Inferior parietal cortex (tissue), 1 donor: ENCODE data around the gene ARHGEF9.
"Not testable (repeated sequence)": the region's sequence is repeated elsewhere in the genome, so short reads cannot be mapped to it uniquely, and the experiment has no call there.

ENCODE experiments used
- DNase-seq: peaks from one replicate; pipeline ENCODE4 v3.0.0-alpha.2; 2016; ENCODE audit errors: extremely low spot score

ARHGEF9 gene

DNA sequence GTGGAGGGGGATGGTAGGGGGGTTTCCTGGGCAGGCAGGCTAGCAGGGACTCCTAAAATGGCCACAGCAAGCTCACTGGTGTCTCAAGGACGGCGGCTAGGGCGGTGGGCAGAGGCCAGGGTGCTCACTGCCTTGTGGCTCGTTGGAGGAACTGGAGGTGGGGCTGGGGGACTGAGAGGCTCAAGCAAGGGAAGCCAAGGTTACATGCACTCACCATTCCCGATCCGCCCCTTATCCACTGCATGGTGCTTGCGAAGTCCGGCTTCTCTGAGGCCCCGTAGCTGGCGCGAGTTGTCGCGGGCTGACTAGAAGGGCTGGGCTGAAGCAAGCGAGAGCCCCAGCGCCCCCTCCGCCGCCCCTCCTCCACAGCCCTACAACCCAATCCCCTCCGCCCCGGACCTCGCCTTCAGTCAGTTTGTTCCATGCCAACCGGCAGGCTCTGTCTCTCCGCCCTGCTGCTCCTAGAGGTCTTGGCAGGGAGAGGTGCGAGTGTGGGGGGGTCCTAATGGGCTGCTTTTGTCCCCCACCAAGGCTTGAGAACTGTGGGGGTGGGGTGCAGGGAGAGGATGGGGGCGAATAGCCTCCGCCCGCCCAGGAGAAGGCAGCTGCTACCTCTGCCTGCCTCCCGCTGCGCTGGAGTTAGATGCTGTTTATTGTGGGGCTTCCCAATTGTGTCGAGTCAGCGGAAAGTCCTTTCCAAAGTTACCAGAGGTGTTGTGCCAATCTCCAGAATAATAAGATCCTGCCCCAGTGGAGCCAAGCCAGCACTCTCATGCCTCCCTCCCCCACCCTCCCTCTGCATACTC, at the start of gene ARHGEF9:
TSS of gene ARHGEF9 (minus strand) at position 313 of the 806 bp plus-strand sequence. CDS start at position 244, 69 bp downstream.
- no peak for DNase-seq

DNA sequence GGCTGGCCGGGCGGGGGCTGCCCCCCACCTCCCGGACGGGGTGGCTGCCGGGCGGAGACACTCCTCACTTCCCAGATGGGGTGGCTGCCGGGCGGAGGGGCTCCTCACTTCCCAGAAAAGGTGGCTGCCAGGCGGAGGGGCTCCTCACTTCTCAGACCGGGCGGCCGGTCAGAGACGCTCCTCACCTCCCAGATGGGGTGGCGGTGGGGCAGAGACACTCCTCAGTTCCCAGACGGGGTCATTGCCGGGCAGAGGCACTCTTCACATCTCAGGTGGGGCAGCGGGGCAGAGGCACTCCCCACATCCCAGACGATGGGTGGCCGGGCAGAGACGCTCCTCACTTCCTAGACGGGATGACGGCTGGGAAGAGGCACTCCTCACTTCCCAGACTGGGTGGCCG, 40.4 kb upstream of the ARHGEF9 start:
- not testable (repeated sequence) for DNase-seq

DNA sequence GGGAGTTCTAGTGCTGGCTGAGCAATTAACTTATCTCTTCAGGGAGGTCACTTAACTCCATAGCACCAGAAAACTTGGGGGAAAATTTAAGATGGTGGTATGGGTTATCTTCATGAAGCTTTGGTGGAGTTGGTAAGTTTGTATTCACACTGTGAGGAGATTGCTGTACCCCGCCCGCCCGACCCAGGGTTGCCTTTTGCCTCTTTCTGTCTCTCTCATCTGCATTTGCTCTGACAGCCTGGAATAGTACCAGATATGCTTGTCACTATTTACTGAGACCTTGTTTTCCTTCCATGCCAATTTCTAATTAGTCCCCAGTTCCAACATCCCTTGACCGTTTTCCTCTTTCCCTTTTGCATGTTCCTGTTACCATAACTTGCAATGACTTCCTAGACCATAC, 33.1 kb upstream of the ARHGEF9 start:
- no peak for DNase-seq

DNA sequence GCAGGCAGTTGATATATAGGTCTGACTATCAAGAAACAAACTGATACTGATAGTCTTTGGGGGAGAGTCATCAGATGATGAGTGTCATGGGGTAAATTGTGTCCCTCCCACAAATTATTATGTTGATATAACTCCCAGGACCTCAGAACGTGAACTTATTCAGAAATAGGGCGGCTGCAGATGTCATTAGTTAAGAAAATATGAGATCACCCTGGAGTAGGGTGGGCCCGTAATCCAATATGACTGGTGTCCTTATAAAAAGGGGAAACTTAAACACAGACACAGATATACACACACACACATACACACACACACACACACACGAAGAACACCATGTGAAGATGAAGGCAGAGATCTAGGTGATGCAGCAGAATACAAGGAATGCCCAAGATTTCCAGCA, 32.7 kb upstream of the ARHGEF9 start:
- no peak for DNase-seq

DNA sequence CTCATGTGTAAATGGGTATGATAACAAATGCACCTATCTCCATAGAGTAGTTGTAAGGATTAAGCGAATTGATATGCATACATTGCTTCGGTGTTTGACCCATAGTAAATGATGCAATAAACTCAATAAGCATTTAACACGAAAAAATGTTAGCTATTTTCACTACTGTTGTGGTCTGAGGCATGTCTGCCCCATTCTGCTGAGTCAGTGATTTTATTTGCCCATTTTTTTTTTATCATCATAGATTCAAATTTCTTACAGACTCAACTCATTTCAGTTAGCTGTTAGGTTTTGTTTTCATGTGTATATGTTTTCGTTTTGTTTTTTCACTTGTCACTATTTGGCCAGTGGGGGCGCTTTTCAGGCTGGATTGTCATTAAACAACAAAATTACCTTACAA, 27.8 kb upstream of the ARHGEF9 start:
- no peak for DNase-seq

DNA sequence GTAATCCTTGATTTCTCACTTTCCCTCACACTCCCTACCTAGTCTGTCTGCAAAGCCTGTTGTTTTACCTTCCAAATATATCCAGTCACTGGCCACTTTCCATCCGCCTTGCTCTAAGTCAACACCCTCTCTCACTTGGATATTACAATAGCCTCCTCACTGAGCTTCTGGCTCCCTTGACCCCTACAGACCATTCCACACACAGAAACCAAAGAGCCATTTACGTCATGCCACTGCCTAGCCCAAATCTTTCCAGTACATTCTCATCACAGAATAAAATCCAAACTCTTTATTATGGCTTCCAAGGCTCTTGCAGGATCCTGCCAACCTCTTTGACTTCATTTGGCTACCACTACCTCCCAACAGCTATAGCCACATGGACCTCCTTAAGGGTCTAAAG, 25.7 kb upstream of the ARHGEF9 start:
- DNase-seq: no peak

DNA sequence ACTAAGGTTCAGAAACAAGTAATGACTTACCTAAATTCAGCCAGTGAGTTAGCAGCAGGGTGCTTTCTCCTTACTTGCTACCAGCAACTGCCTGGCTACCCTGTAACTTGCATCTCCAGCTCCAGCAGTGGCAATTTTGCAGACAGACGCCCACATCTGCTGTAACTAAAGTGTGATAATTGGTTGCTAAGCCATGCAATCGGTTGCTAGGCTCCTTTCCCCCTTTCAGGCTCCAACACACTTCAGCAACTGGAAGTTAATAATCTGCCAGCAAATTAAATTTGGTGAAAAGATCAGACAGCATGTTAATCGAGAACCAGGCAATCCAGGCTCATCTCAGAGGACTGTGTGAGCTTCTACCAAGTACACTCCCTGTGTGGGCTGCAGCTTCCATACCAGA, 24.2 kb upstream of the ARHGEF9 start:
- no peak for DNase-seq

DNA sequence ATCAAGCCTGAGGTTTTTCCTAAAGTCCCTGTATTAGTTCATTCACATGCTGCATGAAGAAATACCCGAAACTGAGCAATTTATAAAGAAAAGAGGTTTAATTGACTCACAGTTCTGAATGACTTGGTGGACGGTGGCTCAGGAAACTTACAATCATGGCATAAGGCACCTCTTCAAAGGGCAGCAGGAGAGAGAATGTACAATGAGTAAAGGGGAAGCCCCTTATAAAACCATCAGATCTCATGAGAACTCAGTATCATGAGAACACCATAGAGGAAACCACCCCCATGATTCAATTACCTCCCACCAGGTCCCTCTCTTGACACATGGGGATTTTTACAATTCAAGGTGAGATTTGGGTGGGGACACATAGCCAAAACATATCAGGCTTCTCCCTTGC, 10.4 kb upstream of the ARHGEF9 start:
- DNase-seq: not testable (repeated sequence)

DNA sequence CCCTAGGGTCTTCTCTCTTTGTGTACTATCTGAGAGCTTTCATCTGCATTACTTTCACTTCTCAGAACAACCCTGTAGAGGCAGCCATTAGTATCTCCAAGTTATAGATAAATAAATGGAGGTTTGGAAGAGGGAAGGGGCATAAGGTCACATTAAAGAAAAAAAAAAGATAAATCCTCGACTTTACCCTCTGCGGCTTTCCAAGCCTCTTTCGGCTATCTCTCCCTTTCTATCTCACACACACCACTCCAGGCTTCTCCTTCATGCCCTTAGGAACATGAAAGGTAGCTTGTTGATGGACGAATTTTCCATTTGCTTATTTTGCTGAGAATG, 660 bp upstream of the ARHGEF9 start:
- DNase-seq: no peak

DNA sequence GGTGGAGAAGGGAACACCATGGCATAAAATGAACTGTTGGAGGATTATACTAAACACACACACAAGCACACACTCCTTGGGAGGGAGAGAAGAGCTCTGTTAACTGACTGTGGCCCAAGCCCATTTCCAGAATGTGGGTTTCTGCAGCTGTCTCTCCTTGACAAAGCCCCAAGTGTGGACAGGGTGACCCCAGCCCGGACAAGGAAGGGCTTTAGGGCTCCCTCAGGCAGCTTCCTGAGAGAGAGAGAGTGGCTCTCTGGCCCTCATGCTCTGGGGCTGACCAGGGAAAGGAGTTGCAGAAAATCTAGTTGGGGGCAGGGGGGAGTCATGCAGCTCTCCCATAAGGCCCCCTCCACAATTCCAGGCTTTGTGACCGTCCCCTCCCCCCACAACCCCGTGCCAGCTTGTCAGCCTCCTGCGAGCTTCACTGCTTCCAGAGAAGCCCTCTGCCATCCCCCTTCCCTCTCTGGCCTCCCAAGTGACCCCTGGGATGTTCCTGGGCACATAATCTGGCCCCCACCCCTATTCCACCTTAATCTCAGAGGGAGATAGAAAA, 590 bp downstream of the ARHGEF9 start:
- DNase-seq: no peak

DNA sequence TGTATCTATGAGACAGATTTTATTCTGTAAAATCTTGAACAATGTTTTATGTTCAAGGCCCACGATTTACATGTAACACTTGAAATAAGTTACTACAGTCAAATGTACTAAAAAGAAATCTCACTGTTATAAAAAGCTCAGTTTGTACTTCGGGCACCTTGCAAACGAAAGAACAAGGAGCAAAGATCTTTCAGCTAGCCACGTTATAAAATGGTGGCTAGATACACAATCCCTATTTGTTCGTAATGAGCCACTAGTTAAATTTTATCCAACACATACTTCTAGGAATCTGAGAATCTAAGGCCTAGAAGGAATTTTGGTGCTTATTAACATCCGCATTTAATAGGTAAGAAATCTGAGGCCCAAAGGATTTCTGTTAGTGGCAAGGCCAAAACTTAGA, 2.5 kb downstream of the ARHGEF9 start:
- DNase-seq: no peak

DNA sequence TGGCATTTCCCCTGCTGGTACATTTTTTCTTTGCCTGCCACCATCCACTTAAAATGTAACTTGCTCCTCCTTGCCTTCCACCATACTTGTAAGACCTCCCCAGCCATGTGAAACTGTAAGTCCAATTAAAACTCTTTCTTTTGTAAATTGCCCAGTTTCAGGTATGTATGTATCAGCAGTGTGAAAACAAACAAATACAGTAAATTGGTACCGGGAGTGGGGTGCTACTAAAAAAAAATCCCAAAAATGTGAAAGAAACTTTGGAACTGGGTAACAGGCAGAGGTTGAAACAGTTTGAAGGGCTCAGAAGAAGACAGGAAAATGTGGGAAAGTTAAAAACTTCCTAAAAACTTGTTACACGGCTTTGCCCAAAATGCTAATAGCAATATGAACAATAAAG, 16.3 kb downstream of the ARHGEF9 start:
- DNase-seq: no peak

DNA sequence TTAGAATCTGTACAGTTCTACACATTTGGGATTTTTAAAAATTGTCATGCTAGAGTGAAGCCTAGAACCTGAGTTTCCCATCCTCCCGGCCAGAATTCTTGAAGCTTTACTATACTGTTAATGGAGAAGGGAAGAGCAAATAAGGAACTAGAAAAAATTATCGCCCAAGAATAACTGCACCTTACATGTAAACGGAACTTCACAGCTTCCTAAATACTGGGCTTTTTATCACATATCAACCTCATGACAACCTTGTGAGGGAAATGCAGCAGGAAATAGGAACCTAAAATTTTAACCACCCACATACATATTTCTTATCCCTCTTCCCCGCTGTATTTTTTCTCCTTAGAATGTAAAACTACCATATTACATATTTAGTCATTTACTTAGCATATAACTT, 19.3 kb downstream of the ARHGEF9 start:
- no peak for DNase-seq

DNA sequence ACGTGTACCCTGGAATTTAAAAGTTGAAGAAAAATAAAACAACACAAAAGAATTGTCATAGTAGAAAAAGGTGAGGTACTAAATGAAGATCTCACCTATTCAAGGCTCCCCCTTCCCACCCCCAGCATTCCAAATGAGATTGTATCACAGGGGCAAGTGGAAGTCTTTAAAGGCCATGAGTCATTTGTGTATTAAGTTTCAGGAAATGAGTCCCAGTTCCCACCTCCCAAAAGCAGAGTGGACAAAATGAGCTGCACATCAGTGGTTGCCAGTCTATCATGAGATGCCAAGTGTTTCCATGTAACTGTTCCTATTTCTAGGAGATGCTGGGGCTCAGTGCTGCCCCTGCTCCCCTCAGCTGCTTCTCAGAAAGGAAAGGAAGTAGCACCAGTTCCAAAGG, 20.1 kb downstream of the ARHGEF9 start:
- DNase-seq: no peak

DNA sequence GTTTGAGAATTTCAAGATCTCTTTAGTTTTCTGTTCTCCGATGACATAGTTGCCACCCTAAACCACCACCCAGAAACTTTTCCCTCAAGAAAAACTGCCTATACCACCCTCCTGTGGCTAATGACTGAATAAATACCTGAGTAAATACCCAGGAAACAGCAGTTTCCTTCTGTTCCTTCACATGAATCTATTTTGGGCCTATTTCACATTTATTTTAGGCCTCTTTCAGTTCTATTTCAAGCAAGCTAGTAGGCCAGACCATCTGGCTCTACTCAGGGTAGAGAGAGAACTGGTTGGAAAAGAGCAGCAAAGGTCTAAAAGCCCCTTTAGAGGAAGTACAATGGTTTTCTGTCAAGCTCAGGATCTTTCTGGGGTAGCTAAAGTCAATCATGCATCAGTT, 23.4 kb downstream of the ARHGEF9 start:
- no peak for DNase-seq

DNA sequence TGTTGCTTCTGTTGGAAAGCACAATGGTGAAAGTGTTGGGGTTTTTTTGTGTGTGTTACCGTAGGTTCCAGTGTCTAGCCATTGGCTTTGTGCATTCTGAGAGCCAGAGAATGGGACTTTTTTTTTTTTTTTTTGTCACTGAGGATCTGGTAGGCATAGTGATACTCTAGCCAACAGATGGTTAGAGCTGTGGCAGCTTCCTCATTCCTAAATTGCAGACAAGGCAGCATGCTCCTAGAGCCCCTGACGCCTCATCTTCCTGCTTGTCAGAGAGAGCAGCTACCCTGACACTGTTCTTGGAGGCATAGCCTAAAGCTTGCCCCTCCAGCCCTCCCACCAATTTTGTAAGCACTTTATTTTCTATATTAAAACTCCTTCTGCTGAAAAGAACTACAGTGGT, 27.0 kb downstream of the ARHGEF9 start:
- DNase-seq: no peak

DNA sequence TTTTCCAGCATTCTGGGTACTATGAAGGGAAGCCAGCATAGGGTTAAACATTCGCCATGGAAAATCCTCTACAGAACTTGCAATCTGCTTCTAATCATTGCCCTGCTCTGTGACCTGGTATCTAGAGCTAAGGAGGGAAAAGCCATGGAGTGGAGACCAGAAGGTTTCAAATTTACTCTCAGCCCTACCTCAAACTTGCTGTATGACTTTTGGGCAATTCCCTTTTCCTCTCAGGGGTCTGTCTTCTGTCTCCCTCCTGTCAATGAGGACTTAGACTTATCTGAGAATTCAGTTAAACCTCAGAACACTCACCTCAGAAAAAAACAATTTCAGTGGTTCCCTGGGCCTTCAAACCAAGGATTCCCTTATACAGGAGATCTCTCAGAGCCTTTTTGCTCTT, 29.1 kb downstream of the ARHGEF9 start:
- DNase-seq: no peak

DNA sequence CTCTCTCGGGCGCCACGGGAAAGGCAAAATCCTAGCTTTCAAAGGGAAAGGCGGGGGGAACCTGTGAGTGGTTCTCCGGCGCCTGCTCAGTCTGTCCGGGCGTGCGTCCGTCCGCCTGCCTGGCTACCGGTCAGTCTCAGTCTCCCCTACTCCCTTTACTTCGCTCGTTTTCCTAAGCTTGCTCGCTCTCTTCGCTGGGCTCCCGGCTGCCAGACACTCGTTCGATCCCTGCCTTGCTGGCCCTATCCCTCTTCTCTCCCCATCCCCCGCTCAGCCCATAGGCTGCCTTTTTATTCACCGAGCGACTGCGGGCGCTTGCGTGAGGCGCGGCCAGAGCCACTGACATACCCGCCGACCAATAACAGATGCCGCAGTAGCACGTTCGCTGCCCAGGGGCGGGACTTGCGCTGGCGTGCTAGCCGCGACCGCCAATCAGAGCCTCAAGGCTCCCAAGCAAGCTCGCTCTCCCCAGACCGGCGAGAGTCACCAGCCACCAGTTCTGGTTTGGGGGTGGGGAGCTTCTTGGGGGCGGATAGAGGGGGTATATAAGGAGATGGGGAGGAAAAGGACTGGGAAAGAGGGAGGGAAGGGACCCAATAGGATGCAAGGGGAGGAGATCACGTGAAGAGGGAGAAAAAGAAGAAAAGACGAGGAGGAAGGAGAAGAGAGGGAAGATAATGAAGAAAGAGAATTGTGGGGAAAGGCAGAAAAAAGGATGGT, 30.0 kb downstream of the ARHGEF9 start:
- DNase-seq: peak; percentile 83

DNA sequence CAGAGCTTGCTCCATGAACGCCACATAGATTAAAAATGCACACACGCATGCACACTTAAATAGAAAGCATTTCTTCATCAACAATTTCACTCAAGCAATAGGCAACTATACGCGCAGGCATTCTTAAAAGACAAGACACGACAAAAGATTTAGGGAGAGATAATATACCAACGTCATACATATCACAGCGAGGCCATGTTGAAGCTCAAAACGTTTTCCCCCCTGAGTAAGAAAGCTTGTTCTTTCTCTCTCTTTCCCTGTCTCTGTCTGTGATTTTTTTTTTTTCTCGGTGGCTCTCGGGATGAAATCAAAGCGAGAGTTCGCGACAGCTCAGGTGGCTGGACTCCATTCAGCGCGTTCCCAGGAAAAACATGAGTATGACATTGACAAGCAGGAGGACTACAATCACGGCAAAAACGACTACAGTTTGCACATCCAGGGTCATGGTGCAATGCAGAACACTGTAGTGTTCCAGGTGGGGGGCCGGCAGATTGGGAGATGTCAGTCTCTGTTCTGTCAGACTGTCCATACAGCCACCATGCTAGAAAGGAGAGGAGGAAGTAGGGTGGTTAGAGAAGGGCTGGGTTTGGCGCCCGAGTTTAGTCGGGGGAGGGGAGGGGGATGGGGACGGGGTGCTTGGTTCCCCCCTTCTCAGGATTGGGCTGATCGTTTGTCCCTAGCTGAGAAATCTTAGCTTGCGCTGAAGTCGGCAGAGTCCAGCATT, 30.7 kb downstream of the ARHGEF9 start:
- no peak for DNase-seq

DNA sequence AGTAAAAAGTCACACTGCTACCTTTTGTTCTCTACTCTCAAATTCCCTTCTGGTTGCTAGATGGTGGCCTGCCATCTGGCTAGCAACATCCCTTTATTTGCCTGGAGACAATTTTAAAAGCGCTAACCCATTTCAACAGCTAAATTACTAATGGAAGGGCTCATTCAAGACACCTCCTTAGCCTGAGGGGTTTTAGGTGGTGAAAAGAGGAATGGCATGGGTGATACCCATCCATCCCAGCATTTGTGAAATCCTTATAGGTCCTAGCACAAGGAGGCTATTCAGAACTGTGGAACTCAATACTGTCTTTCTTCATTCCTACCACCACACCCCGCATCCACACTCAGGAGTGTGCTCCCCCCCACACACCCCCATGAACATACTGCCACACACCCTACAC, 33.5 kb downstream of the ARHGEF9 start:
- no peak for DNase-seq

DNA sequence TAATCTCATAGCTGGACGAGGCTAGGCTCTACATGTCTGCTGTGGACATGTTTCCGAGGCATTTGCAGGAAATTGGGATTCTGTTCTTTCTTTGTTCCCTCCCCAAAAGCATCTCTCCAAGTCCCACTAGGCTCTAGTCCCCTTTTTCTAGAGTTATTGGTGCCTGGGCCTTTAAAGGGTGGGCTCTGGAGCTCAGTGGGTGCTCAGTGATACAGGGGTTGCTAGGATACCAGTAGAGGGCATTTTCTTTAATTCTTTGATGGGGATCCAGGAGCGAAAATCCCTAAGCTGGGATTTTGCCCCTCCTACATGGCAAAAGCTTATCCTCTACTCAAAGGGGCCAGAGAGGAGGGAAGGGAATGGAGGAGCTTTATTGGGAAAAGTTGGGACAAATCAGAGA, 34.2 kb downstream of the ARHGEF9 start:
- no peak for DNase-seq

DNA sequence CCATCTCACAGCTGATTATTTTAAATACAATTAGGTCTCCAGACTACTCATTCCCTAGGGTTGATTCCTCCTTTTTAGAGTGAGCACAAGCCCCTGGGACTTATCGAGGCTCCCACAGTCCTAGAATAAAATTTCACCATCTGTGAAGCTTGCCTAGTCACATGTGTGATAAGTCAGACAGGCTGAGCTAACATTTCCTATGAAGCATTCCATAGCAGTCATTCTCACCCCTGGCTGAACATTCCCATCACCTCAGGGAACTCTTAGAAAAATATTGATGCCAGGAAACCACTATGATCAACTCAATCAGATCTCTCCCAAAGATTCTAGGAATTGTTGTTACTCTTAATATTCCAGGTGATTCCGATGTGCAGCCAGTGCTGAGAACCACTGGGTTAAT, 37.7 kb downstream of the ARHGEF9 start:
- DNase-seq: no peak

DNA sequence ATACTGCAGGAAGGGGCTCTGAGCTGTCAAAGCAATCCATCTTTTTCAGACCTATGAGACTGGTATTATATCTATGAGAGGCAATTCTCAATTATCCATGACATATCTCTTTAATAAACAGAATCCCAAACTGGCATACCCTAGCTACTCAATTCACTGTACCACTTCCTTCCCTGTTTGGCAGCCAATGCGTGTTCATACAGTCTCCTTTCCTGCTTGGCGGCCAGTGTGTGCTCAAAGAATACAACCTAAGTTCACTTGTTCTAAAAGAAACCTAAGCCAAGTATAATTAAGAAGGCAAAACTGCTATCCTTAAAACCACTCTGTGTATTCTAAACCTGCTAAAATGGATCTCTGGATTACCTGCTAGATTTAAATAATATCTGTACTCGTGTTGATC, 38.3 kb downstream of the ARHGEF9 start:
- DNase-seq: no peak
